ENCODE data around the gene SLC66A2. TPM values are rescaled to one million over a fixed set of nuclear protein-coding genes. Genes with fewer than 3 reads are reported as not detected.

SLC66A2 gene
- total and polyA plus RNA-seq, 2 of the 13 experiments (the other 11 are each of a cell fraction or from before 2014, with no cell fraction given): 33.5 to 41.9 TPM

DNA sequence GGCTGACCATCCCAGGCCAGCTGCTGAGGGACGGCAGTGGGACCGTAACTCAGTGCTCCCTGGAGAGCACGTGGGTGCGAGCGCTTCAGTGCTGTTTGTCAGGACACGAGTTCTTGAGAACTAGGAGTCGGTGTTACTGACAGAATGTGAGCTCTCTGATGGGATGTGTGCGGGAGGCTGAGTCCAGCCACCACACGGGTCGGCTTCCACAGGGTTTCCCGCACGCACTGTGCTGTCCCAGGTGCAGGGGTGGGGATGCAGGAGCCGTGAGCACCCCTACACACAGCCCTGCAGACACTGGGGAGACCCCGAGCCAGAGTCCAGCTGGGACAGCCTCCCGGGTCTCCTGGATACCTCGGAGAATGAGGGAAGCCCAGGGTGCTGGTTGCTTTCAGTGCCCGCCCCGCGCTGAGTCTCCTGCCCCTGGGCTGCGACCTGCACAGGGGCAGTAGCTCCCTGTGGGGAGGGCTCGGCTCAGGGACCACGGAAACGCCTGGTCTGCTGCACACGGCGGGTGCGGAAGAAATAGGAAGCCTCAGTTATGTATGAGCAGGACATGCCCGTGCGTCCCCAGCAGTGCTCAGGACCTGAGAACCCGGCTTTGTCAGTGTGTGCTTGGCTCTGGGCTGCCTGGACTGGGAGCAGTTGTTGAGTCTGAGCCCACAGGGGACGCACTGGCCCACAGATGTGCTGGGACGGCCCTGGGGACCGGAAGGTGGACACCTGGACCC, 82.5 kb downstream of the SLC66A2 start:
- FAIRE-seq (no peak), ATAC-seq (peak; percentile 42), DNase-seq (ENCODE audit: low spot score) (no peak)
- 55% methylated on average over 15 of the region's 32 CpGs for WGBS (ENCODE audit: low lambda C conversion rate)
- no peaks in the 10 kb centered on the region for H3K36me3 ChIP-seq (replicated peaks in 1 of 2; ENCODE audit: control insufficient read depth in 1 of 2, insufficient read depth in 2 of 2, low read length in 2 of 2)
- H3K4me3 ChIP-seq (replicated peaks in 1 of 3; ENCODE audit: insufficient read depth in 1 of 3, low read depth in 2 of 3, low read length in 3 of 3): no peak overlapping the region
- no TSS peak for BruUV-seq (replicated peaks)
- POLR2A ChIA-PET: no interaction called here
- no peak overlapping the region for H3K9ac ChIP-seq (ENCODE audit: insufficient read depth, low read depth, low read length)
- peaks cover 8% of the 10 kb centered on the region for H3K4me1 ChIP-seq (ENCODE audit: insufficient read depth, low read length)
- intact Hi-C loops (cut with micrococcal nuclease; ENCODE audit: unreplicated experiment): no loop called here
- H3K79me2 ChIP-seq (ENCODE audit: insufficient read depth, low read length): no peaks in the 10 kb centered on the region
- H3K27ac ChIP-seq (ENCODE audit: extremely low read length, insufficient read depth, low read length): no peak overlapping the region
- no peaks in the 10 kb centered on the region for H4K20me1 ChIP-seq (ENCODE audit: insufficient read depth, low read length)
- CTCF ChIA-PET (ENCODE audit: low intra/inter-chr PET ratio, low total read pairs): no interaction called here
- peaks cover 12 to 71% of the 10 kb centered on the region in 2 experiments for H3K27me3 ChIP-seq (ENCODE audit: control insufficient read depth in 1 of 2, insufficient read depth in 2 of 2, low read length in 2 of 2)
- in situ Hi-C loops (cut with HindIII; ENCODE audit: extremely low pct_ligation_motif_present, low pct_unique_long_range_greater_than_20kb): no loop called here
- no peak for TF ChIP-seq ZNF138 (CRISPR knock-in tag; IDR thresholded peaks at IDR 0.05; ENCODE audit: low read depth)
- no peak for TF ChIP-seq ZNF451 (CRISPR knock-in tag; IDR thresholded peaks at IDR 0.05)
- TF ChIP-seq, protein P1, sequence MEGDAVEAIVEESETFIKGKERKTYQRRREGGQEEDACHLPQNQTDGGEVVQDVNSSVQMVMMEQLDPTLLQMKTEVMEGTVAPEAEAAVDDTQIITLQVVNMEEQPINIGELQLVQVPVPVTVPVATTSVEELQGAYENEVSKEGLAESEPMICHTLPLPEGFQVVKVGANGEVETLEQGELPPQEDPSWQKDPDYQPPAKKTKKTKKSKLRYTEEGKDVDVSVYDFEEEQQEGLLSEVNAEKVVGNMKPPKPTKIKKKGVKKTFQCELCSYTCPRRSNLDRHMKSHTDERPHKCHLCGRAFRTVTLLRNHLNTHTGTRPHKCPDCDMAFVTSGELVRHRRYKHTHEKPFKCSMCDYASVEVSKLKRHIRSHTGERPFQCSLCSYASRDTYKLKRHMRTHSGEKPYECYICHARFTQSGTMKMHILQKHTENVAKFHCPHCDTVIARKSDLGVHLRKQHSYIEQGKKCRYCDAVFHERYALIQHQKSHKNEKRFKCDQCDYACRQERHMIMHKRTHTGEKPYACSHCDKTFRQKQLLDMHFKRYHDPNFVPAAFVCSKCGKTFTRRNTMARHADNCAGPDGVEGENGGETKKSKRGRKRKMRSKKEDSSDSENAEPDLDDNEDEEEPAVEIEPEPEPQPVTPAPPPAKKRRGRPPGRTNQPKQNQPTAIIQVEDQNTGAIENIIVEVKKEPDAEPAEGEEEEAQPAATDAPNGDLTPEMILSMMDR (CRISPR knock-in tag; IDR thresholded peaks at IDR 0.05): peak; percentile 9; the same call in 1 of the 2 replicates
- H3K9me3 ChIP-seq (ENCODE audit: low read length): no peaks in the 10 kb centered on the region
- no peak overlapping the region for H3K4me2 ChIP-seq (ENCODE audit: low read depth, low read length)
- H2AFZ ChIP-seq (ENCODE audit: low read length): no peak overlapping the region

DNA sequence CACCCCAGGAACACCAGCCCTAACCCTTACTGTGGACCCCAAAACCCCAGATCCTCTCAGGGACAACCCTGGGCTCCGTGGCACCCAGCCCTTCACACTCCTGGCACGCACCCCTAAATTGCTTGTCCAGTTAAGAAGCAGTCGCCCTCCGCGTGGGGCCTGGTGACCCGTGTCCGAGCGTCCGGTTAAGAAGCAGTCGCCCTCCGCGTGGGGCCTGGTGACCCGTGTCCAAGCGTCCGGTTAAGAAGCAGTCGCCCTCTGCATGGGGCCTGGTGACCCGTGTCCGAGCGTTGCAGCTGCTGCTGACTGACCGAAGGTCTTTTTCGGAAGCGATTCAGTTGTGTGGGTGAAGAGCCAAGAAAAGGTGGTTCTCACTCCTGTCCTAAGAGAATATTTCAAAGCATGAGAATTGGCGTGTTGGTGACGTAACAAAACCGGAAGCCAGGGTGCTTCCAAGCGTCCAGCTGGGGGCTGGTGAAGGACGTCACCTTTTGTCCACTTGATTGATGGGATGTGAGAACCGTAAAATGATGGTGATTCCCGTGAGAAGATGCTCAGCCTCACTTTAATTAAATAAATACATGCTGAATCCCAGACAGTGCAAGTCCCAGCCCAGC, 83.2 kb downstream of the SLC66A2 start:
- no TSS peak for BruUV-seq (replicated peaks)
- H3K4me1 ChIP-seq (ENCODE audit: insufficient read depth, low read length): peaks cover 8% of the 10 kb centered on the region

More for the DNA sequence above, 83.2 kb downstream of the SLC66A2 start:
- H3K27me3 ChIP-seq (ENCODE audit: control insufficient read depth in 1 of 2, insufficient read depth in 2 of 2, low read length in 2 of 2): peaks cover 9 to 66% of the 10 kb centered on the region in 2 experiments
- no peak for FAIRE-seq
- in situ Hi-C loops (cut with HindIII; ENCODE audit: extremely low pct_ligation_motif_present, low pct_unique_long_range_greater_than_20kb): no loop called here
- H3K27ac ChIP-seq (ENCODE audit: extremely low read length, insufficient read depth, low read length): no peak overlapping the region
- no peak overlapping the region for H2AFZ ChIP-seq (ENCODE audit: low read length)
- no peak overlapping the region for H3K9ac ChIP-seq (ENCODE audit: insufficient read depth, low read depth, low read length)
- no peak overlapping the region for H3K4me3 ChIP-seq (replicated peaks in 1 of 3; ENCODE audit: insufficient read depth in 1 of 3, low read depth in 2 of 3, low read length in 3 of 3)
- CTCF ChIA-PET (ENCODE audit: low intra/inter-chr PET ratio, low total read pairs): no interaction called here
- no peak for ATAC-seq
- TF ChIP-seq ISL2 (CRISPR knock-in tag; IDR thresholded peaks at IDR 0.05): no peak
- TF ChIP-seq, protein P2, sequence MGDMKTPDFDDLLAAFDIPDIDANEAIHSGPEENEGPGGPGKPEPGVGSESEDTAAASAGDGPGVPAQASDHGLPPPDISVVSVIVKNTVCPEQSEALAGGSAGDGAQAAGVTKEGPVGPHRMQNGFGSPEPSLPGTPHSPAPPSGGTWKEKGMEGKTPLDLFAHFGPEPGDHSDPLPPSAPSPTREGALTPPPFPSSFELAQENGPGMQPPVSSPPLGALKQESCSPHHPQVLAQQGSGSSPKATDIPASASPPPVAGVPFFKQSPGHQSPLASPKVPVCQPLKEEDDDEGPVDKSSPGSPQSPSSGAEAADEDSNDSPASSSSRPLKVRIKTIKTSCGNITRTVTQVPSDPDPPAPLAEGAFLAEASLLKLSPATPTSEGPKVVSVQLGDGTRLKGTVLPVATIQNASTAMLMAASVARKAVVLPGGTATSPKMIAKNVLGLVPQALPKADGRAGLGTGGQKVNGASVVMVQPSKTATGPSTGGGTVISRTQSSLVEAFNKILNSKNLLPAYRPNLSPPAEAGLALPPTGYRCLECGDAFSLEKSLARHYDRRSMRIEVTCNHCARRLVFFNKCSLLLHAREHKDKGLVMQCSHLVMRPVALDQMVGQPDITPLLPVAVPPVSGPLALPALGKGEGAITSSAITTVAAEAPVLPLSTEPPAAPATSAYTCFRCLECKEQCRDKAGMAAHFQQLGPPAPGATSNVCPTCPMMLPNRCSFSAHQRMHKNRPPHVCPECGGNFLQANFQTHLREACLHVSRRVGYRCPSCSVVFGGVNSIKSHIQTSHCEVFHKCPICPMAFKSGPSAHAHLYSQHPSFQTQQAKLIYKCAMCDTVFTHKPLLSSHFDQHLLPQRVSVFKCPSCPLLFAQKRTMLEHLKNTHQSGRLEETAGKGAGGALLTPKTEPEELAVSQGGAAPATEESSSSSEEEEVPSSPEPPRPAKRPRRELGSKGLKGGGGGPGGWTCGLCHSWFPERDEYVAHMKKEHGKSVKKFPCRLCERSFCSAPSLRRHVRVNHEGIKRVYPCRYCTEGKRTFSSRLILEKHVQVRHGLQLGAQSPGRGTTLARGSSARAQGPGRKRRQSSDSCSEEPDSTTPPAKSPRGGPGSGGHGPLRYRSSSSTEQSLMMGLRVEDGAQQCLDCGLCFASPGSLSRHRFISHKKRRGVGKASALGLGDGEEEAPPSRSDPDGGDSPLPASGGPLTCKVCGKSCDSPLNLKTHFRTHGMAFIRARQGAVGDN (CRISPR knock-in tag; IDR thresholded peaks at IDR 0.05): no peak
- peak; percentile 75 for TF ChIP-seq CREB1 (IDR thresholded peaks at IDR 0.05)
- TF ChIP-seq CREB1 (CRISPR knock-in tag; IDR thresholded peaks at IDR 0.05): no peak
- no peaks in the 10 kb centered on the region for H3K79me2 ChIP-seq (ENCODE audit: insufficient read depth, low read length)
- H3K4me2 ChIP-seq (ENCODE audit: low read depth, low read length): no peak overlapping the region
- intact Hi-C loops (cut with micrococcal nuclease; ENCODE audit: unreplicated experiment): no loop called here
- POLR2A ChIA-PET: no interaction called here
- H4K20me1 ChIP-seq (ENCODE audit: insufficient read depth, low read length): no peaks in the 10 kb centered on the region
- no peaks in the 10 kb centered on the region for H3K9me3 ChIP-seq (ENCODE audit: low read length)
- DNase-seq (ENCODE audit: low spot score): no peak
- 43% methylated on average over 17 of the region's 29 CpGs for WGBS (ENCODE audit: low lambda C conversion rate)
- no peaks in the 10 kb centered on the region for H3K36me3 ChIP-seq (replicated peaks in 1 of 2; ENCODE audit: control insufficient read depth in 1 of 2, insufficient read depth in 2 of 2, low read length in 2 of 2)
